ENCODE results near the gene LOC128125822.
"Not testable (repeated sequence)": the region's sequence is repeated elsewhere in the genome, so short reads cannot be mapped to it uniquely, and the experiment has no call there.

Gene LOC128125822

GRCh38 chr6:63582579-63583231 is 10.4 kb downstream of the LOC128125822 start:
- DNase-seq (ENCODE audit: low read depth), result no peak

- DNase-seq (ENCODE audit: low read depth), result no peak
Observed at GRCh38 chr6:63584125-63584514, 11.8 kb downstream of the LOC128125822 start.

GRCh38 chr6:63584566-63584965 is 12.3 kb downstream of the LOC128125822 start:
- DNase-seq (ENCODE audit: low read depth), result no peak

- not testable (repeated sequence) for DNase-seq (ENCODE audit: low read depth)
Observed at GRCh38 chr6:63585652-63586051, 13.4 kb downstream of the LOC128125822 start.

GRCh38 chr6:63589952-63590411 is 17.7 kb downstream of the LOC128125822 start:
- no peak for DNase-seq (ENCODE audit: low read depth)

GRCh38 chr6:63592886-63593285 is 20.6 kb downstream of the LOC128125822 start:
- DNase-seq (ENCODE audit: low read depth), result no peak

- DNase-seq (ENCODE audit: low read depth), result no peak
Observed at GRCh38 chr6:63597141-63598048, 25.1 kb downstream of the LOC128125822 start.

- peak; percentile 28 for DNase-seq (ENCODE audit: low read depth)
Observed at GRCh38 chr6:63598049-63599036, 26.1 kb downstream of the LOC128125822 start.

- DNase-seq (ENCODE audit: low read depth), result no peak
Observed at GRCh38 chr6:63599243-63599642, 27.0 kb downstream of the LOC128125822 start.

- no peak for DNase-seq (ENCODE audit: low read depth)
Observed at GRCh38 chr6:63600136-63600535, 27.9 kb downstream of the LOC128125822 start.

GRCh38 chr6:63609231-63609630 is 37.0 kb downstream of the LOC128125822 start:
- no peak for DNase-seq (ENCODE audit: low read depth)

GRCh38 chr6:63610944-63611343 is 38.7 kb downstream of the LOC128125822 start:
- DNase-seq (ENCODE audit: low read depth), result no peak

- no peak for DNase-seq (ENCODE audit: low read depth)
Observed at GRCh38 chr6:63611560-63611959, 39.3 kb downstream of the LOC128125822 start.

- no peak for DNase-seq (ENCODE audit: low read depth)
Observed at GRCh38 chr6:63615590-63615989, 43.3 kb downstream of the LOC128125822 start.
